ENCODE measurements around the gene USP33. TPM values are rescaled to one million over a fixed set of nuclear protein-coding genes. Genes with fewer than 3 reads are reported as not detected.
"Not testable (repeated sequence)": the region's sequence is repeated elsewhere in the genome, so short reads cannot be mapped to it uniquely, and the experiment has no call there.

Gene USP33
- total RNA-seq, 2 experiments from 2014 or later = 46.2 to 48.5 TPM

GRCh38 chr1:77706321-77706720, 53.3 kb downstream of the USP33 start:
- H3K4me1 Mint-ChIP-seq = no peaks in the 10 kb centered on the region
- no peak overlapping the region for H3K4me3 Mint-ChIP-seq
- no peaks in the 10 kb centered on the region for H3K27me3 Mint-ChIP-seq
- CTCF ChIA-PET = no interaction called here
- H3K36me3 Mint-ChIP-seq = peaks cover 32% of the 10 kb centered on the region
- DNase-seq = no peak
- H3K9me3 Mint-ChIP-seq (ENCODE audit: low read depth) = no peaks in the 10 kb centered on the region
- no peak for ATAC-seq
- H3K27ac Mint-ChIP-seq = no peak overlapping the region

- CTCF ChIA-PET = no interaction called here
- Mint-ChIP-seq H3K27ac (no peak overlapping the region), H3K27me3 (no peaks in the 10 kb centered on the region), H3K36me3 (peaks cover 27% of the 10 kb centered on the region), H3K9me3 (ENCODE audit: low read depth) (no peaks in the 10 kb centered on the region), H3K4me1 (no peaks in the 10 kb centered on the region), H3K4me3 (no peak overlapping the region)
- no peak for ATAC-seq
- no peak for DNase-seq
Measured at GRCh38 chr1:77704736-77705135, 54.9 kb downstream of the USP33 start.

GRCh38 chr1:77699673-77700072, 60.0 kb downstream of the USP33 start:
- H3K27me3 Mint-ChIP-seq; H3K9me3 Mint-ChIP-seq (ENCODE audit: low read depth); CTCF ChIA-PET; ATAC-seq; H3K4me1 Mint-ChIP-seq; DNase-seq; H3K27ac Mint-ChIP-seq; H3K4me3 Mint-ChIP-seq: not testable (repeated sequence)
- H3K36me3 Mint-ChIP-seq = peaks cover 17% of the 10 kb centered on the region

GRCh38 chr1:77697441-77697840, 62.2 kb downstream of the USP33 start:
- no peaks in the 10 kb centered on the region for H3K27me3 Mint-ChIP-seq
- CTCF ChIA-PET = interaction anchor here (0.7 kb wide), 1 partner anchor 167 kb away, joined by 4 read pairs; no protein-coding TSS in a partner anchor
- no peaks in the 10 kb centered on the region for H3K9me3 Mint-ChIP-seq (ENCODE audit: low read depth)
- H3K27ac Mint-ChIP-seq = no peak overlapping the region
- H3K36me3 Mint-ChIP-seq = peaks cover 18% of the 10 kb centered on the region
- ATAC-seq (no peak), DNase-seq (no peak)
- no peaks in the 10 kb centered on the region for H3K4me1 Mint-ChIP-seq
- no peak overlapping the region for H3K4me3 Mint-ChIP-seq

- ATAC-seq (no peak), DNase-seq (no peak)
- Mint-ChIP-seq H3K4me1 (peaks cover 7% of the 10 kb centered on the region), H3K9me3 (ENCODE audit: low read depth) (no peaks in the 10 kb centered on the region), H3K27ac (no peak overlapping the region), H3K36me3 (peaks cover 14% of the 10 kb centered on the region), H3K27me3 (no peaks in the 10 kb centered on the region), H3K4me3 (no peak overlapping the region)
- CTCF ChIA-PET = no interaction called here
Measured at GRCh38 chr1:77688939-77689338, 70.7 kb downstream of the USP33 start.

- H3K4me3 Mint-ChIP-seq = peak overlapping the region; percentile 43
- no peak for DNase-seq
- no peaks in the 10 kb centered on the region for H3K27me3 Mint-ChIP-seq
Measured at GRCh38 chr1:77687519-77687906, 72.1 kb downstream of the USP33 start.

GRCh38 chr1:77686796-77687518, 72.7 kb downstream of the USP33 start:
- no peak overlapping the region for H3K27ac Mint-ChIP-seq
- ATAC-seq (no peak), DNase-seq (no peak)
- no peaks in the 10 kb centered on the region for H3K9me3 Mint-ChIP-seq (ENCODE audit: low read depth)
- no peak overlapping the region for H3K4me3 Mint-ChIP-seq
- CTCF ChIA-PET = no interaction called here
- peaks cover 5% of the 10 kb centered on the region for H3K36me3 Mint-ChIP-seq
- no peaks in the 10 kb centered on the region for H3K27me3 Mint-ChIP-seq
- peaks cover 12% of the 10 kb centered on the region for H3K4me1 Mint-ChIP-seq

More at GRCh38 chr1:77687519-77687906, 72.1 kb downstream of the USP33 start:
- Mint-ChIP-seq H3K4me1 (peaks cover 12% of the 10 kb centered on the region), H3K27ac (no peak overlapping the region), H3K36me3 (peaks cover 8% of the 10 kb centered on the region), H3K9me3 (ENCODE audit: low read depth) (no peaks in the 10 kb centered on the region)
- ATAC-seq = no peak
- CTCF ChIA-PET = no interaction called here

- Mint-ChIP-seq H3K27ac (peak overlapping the region; percentile 91), H3K27me3 (no peaks in the 10 kb centered on the region), H3K4me1 (peaks cover 33% of the 10 kb centered on the region), H3K4me3 (peak overlapping the region; percentile 94), H3K9me3 (ENCODE audit: low read depth) (no peaks in the 10 kb centered on the region), H3K36me3 (peaks cover 6% of the 10 kb centered on the region)
- CTCF ChIA-PET = interaction anchor here (0.7 to 1.3 kb wide), 10 partner anchors 10 to 321 kb away, joined by 3 to 8 read pairs (median 3); partner anchors contain the start of gene DNAJB4
- ATAC-seq (peak; percentile 73), DNase-seq (peak; percentile 94)
Measured at GRCh38 chr1:77683160-77684148, 76.2 kb downstream of the USP33 start.

- Mint-ChIP-seq H3K27me3 (no peaks in the 10 kb centered on the region), H3K4me3 (peak within 1 kb of the TSS; percentile 94), H3K36me3 (peaks cover 5% of the 10 kb centered on the region), H3K27ac (peak within 1 kb of the TSS; percentile 91), H3K4me1 (peaks cover 39% of the 10 kb centered on the region), H3K9me3 (ENCODE audit: low read depth) (no peaks in the 10 kb centered on the region)
- DNase-seq (peak; percentile 97), ATAC-seq (peak; percentile 81)
- CTCF ChIA-PET = interaction anchor here (0.7 to 1.3 kb wide), 10 partner anchors 9 to 322 kb away, joined by 3 to 8 read pairs (median 3); partner anchors contain the start of gene DNAJB4
Measured at GRCh38 chr1:77682460-77683159, 77.0 kb downstream of the USP33 start, which contains the start of gene ZZZ3. ZZZ3 (minus strand) TSS chr1:77682658; CDS start chr1:77633354, 49,304 bp downstream.

- Mint-ChIP-seq H3K9me3 (ENCODE audit: low read depth) (no peaks in the 10 kb centered on the region), H3K4me1 (peaks cover 45% of the 10 kb centered on the region), H3K36me3 (peaks cover 10% of the 10 kb centered on the region), H3K4me3 (peak overlapping the region; percentile 14), H3K27me3 (no peaks in the 10 kb centered on the region), H3K27ac (peak overlapping the region; percentile 8)
- CTCF ChIA-PET = interaction anchor here (1.6 kb wide), 1 partner anchor 72 kb away, joined by 3 read pairs; no protein-coding TSS in a partner anchor
- no peak for DNase-seq
- no peak for ATAC-seq
Measured at GRCh38 chr1:77680173-77680572, 79.5 kb downstream of the USP33 start.

GRCh38 chr1:77678660-77679610, 80.7 kb downstream of the USP33 start:
- CTCF ChIA-PET = interaction anchor here (1.6 kb wide), 1 partner anchor 74 kb away, joined by 3 read pairs; no protein-coding TSS in a partner anchor

GRCh38 chr1:77674807-77675206, 84.8 kb downstream of the USP33 start:
- CTCF ChIA-PET; H3K27me3 Mint-ChIP-seq; H3K4me3 Mint-ChIP-seq; H3K27ac Mint-ChIP-seq; H3K36me3 Mint-ChIP-seq; H3K9me3 Mint-ChIP-seq (ENCODE audit: low read depth); DNase-seq; ATAC-seq: not testable (repeated sequence)
- H3K4me1 Mint-ChIP-seq = peaks cover 60% of the 10 kb centered on the region

More at GRCh38 chr1:77678660-77679610, 80.7 kb downstream of the USP33 start:
- H3K4me1 Mint-ChIP-seq = peaks cover 43% of the 10 kb centered on the region
- H3K36me3 Mint-ChIP-seq = peaks cover 10% of the 10 kb centered on the region
- H3K4me3 Mint-ChIP-seq = no peak overlapping the region
- no peaks in the 10 kb centered on the region for H3K9me3 Mint-ChIP-seq (ENCODE audit: low read depth)
- H3K27ac Mint-ChIP-seq = no peak overlapping the region
- DNase-seq = no peak
- H3K27me3 Mint-ChIP-seq = no peaks in the 10 kb centered on the region
- ATAC-seq = no peak

All from activated CD8-positive, alpha-beta memory T cell treated with anti-CD3 and anti-CD28 coated beads, Interleukin-2, amount 10 ng/mL, durations not matched to agents 7 days and 5 days (primary cell).